Choroid plexus epithelial cell (primary cell): ENCODE data around the gene MGMT.

Experiments used
- DNase-seq: peaks from one replicate; pipeline ENCODE4 v3.0.0-alpha.2; 2010; ENCODE audit warnings: low read depth
- H3K4me3 ChIP-seq: 2 replicates; pipeline ENCODE4 v1.5.1; 2011; ENCODE audit warnings: low read depth, mild to moderate bottlenecking, control low read depth, low read length, moderate library complexity
- TF ChIP-seq, protein P1 (sequence below): conservative IDR thresholded peaks from 2 replicates; pipeline ENCODE4 v1.5.1; 2011; ENCODE audit warnings: low read depth, mild to moderate bottlenecking, control low read depth, inconsistent platforms, low read length, moderate library complexity

MGMT gene

DNA sequence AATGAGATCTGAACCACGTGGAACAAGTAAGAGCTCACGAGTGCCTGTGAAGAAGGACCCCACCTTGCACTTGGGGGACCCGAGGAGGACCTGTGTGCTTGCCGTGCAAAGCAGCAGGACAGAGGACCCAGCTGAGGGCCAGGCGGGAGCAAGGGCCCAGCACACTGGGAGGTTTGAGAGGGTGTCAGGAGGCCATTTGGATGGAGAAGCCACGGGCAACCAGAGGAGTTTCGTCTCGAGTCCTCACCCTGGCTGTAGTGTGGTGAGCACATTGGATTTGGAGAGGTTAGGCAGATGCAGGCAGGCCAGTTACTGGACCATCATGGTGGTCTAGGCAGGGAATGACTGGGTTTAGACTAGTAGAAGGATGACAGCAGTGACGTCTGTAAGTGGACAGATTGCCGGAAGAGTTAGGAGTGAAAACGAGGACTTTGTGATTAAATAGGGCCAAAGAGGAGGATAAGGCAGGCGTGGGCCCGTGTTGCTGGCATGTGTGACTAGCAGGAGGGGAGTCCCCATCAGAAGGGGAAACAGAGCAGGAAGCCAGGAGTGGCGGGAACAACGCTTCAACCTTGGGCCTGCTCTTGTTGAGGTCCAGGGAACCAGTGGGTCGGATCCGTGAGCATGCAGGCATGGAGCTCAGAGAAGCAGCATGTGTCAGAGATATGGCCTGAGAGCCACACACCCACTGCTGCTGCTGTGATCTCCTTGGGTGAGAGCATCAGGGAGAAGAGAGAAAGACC lies 208.2 kb downstream of the MGMT start:
- TF ChIP-seq, protein P1, sequence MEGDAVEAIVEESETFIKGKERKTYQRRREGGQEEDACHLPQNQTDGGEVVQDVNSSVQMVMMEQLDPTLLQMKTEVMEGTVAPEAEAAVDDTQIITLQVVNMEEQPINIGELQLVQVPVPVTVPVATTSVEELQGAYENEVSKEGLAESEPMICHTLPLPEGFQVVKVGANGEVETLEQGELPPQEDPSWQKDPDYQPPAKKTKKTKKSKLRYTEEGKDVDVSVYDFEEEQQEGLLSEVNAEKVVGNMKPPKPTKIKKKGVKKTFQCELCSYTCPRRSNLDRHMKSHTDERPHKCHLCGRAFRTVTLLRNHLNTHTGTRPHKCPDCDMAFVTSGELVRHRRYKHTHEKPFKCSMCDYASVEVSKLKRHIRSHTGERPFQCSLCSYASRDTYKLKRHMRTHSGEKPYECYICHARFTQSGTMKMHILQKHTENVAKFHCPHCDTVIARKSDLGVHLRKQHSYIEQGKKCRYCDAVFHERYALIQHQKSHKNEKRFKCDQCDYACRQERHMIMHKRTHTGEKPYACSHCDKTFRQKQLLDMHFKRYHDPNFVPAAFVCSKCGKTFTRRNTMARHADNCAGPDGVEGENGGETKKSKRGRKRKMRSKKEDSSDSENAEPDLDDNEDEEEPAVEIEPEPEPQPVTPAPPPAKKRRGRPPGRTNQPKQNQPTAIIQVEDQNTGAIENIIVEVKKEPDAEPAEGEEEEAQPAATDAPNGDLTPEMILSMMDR: no peak
- DNase-seq: no peak
- H3K4me3 ChIP-seq: no peak overlapping the region

DNA sequence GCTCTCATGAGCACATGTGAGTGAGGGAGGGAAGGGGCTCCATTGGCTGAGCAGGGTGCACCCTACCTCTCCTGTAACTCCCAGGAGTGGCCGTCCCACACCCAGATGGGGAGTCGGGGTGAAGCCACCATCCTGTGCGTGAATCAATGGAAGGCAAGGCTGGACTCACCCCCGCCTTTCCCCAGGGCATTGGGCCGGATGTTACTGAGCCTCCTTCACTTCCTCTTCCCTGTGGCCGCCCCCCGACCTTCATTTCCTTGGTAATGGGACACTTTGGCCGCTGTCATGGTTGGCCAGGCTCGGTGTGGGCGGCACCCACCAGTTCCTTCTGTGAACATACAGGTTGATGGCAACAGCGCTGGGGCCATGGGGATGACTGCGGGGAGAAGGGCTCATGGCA lies 209.0 kb downstream of the MGMT start:
- TF ChIP-seq, protein P1: no peak
- H3K4me3 ChIP-seq: no peak overlapping the region
- no peak for DNase-seq

DNA sequence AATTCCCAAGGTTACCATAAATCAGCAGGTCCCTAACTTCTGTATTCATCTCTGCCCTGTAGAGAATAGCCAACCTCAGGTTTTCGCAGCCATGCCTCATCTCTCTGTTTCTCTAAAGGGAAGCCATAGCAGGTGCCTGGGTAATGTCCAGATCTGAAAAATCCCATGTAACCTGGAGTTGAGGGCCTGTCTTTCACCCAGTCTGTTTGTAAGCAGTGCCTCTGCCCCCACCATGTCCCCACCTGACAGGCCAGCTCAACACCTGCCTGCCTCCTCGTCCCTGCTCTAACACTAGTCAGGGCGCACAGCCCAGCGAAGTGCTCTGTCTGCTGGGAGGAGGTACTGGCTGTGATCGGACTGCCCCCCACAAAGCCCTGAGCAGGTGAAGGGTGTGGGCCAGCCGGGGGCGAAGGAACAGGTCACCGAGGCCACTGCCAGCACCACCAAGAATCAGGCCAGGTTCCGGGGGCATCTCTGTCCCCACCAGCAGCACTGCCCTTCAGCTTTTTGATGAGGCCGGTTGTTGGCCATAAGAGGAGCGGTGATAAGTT lies 210.4 kb downstream of the MGMT start:
- DNase-seq: no peak
- TF ChIP-seq, protein P1: no peak
- no peak overlapping the region for H3K4me3 ChIP-seq

DNA sequence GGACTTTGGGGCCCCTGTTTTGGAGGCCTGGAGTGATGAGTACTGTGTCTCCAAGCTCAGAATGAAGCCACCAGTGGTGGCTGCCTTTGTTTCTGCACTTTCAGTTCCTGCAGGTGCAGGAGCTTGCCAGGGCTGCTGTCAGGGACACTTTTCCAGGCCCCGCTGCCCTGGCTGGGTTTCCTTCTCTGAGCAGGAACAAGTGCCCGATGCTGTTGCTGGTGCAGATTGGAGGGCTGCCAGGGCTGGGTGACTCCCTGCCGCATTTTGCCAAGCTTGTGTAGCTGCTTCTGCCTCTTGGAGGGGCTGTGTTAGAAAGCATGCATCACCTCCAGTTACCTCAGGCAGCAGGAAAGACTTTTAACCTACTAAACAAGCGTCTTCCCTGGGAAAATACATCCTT lies 211.1 kb downstream of the MGMT start:
- TF ChIP-seq, protein P1: no peak
- no peak overlapping the region for H3K4me3 ChIP-seq
- DNase-seq: no peak

DNA sequence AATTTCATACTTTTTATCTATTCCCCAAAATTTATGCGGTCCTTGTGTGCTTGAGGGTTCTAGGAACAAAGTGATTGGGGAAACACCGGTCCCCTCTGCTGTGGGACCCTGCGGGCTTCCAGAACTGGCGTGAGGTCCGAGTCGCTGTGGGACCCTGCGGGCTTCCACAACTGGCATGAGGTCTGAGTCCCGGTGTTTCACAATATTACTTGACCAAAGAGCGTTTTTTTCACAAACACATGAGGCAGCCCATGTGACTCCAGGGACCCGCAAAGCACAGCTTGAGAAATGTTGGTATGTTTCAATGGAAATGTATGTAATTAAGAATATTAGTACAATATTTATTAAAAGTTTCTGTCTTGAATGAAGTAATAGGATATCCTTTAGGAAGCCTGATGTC lies 212.2 kb downstream of the MGMT start:
- TF ChIP-seq, protein P1: no peak
- no peak for DNase-seq
- no peak overlapping the region for H3K4me3 ChIP-seq

DNA sequence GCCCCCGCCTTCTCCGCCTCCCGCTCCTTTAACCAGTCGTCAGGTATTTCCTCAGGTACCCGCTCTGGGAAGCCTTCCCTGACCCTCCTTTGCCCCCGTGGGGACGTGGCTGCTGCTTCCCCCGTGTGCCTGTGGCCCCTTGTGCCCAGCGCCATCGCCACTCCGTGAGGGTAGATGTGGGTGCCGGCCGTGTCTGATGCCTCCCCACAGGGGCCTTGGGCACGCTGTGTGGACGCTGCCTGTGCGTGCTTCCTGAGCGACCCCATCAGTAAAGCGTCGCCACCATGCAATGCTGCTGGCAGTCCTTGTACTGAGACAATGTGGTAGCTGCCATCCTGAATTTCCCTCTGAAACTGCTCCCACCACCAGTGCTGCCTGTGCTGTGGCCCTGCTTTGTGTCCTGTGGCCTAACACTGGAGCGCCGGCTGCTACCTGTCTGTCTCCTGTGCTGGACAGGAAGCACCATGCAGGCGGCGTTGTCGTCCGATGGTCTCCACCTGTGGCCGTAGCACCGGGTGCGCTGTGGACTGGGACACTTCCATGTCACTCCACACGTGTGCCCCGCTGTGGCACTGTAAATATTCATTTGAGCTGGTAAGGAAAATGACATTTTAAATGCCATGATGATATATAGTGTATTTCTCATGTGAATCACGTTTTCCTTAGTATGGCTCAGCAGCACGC lies 213.8 kb downstream of the MGMT start:
- DNase-seq: no peak
- TF ChIP-seq, protein P1: no peak
- no peak overlapping the region for H3K4me3 ChIP-seq
